GM12878 (cell line): Measurements from ENCODE around the gene FYTTD1. TPM values are rescaled to one million over a fixed set of nuclear protein-coding genes. Genes with fewer than 3 reads are reported as not detected.

Experiments
- ATAC-seq: fragments of 200-7000 bp; cut with Tn5 transposase; 3 replicates; pipeline ENCODE4 v1.9.1; 2020; ENCODE audit warnings: mild to moderate bottlenecking, moderate library complexity
- BruUV-seq: library from RNA; stranded (reverse); fragments of 400-500 nt; replicated peaks from 2 replicates; lab custom pipeline; 2021; lab: Mats Ljungman, UMichigan
- CTCF ChIA-PET: fragments of 300-600 bp; sonication (Branson Sonifier 250); formaldehyde crosslinking; extraction: SDS; loops from one replicate; lab custom pipeline; 2021; ENCODE audit warnings: inconsistent platforms; lab: Yijun Ruan, JAX
- POLR2A ChIA-PET: fragments of 350-600 bp; formaldehyde crosslinking; extraction: SDS; loops from one replicate; lab custom pipeline; 2021; ENCODE audit warnings: inconsistent platforms; lab: Charles Lee
- RAD21 ChIA-PET: fragments of 300-600 bp; sonication (Branson Sonifier 250); formaldehyde crosslinking; loops from one replicate; lab custom pipeline; 2023; ENCODE audit warnings: antibody characterized with exemption; ENCODE audit not compliant: unreplicated experiment; lab: Charles Lee
- SMC1A ChIA-PET: fragments of 300-600 bp; sonication (Branson Sonifier 250); formaldehyde crosslinking; loops from one replicate; lab custom pipeline; 2023; ENCODE audit not compliant: unreplicated experiment, uncharacterized antibody; lab: Charles Lee
- DNase-seq: peaks from one replicate; pipeline ENCODE4 v3.0.0-alpha.2; 2011; ENCODE audit warnings: low read depth, low spot score
- FAIRE-seq: peaks from 3 replicates; lab custom pipeline; 2011; peaks lifted over from hg19 to GRCh38; lab: Jason Lieb, UNC
- H2AFZ ChIP-seq: 2 replicates; pipeline ENCODE4 v1.6.0; 2011; ENCODE audit warnings: low read depth, low read length, control low read depth; ENCODE audit not compliant: control insufficient read depth
- H3K27ac ChIP-seq: 2 replicates; pipeline ENCODE4 v1.5.1; 2011; ENCODE audit warnings: control low read depth; ENCODE audit not compliant: control insufficient read depth, insufficient read depth
- H3K27me3 ChIP-seq, 2 experiments: replicated peaks in 1 of 2; 2 replicates each; pipeline versions ENCODE4 v1.6.0 to v1.6.1; 2011; ENCODE audit warnings: low read length in 1 of 2; ENCODE audit not compliant: control insufficient read depth in 2 of 2, insufficient read depth in 2 of 2
- H3K36me3 ChIP-seq, 2 experiments: 2 replicates each; pipeline ENCODE4 v1.5.1; 2011; ENCODE audit warnings: low read length in 1 of 2; ENCODE audit not compliant: control insufficient read depth in 2 of 2, insufficient read depth in 2 of 2
- H3K4me1 ChIP-seq: 2 replicates; pipeline ENCODE4 v1.6.1; 2011; ENCODE audit warnings: mild to moderate bottlenecking, low read length, moderate library complexity, mixed read lengths; ENCODE audit not compliant: control insufficient read depth, insufficient read depth
- H3K4me2 ChIP-seq: 2 replicates; pipeline ENCODE4 v1.6.0; 2011; ENCODE audit warnings: control low read depth; ENCODE audit not compliant: control insufficient read depth, insufficient read depth
- H3K4me3 ChIP-seq: fragments of 200-600 bp; sonication (generic); 2 replicates; pipeline ENCODE4 v1.5.1; 2016
- H3K79me2 ChIP-seq: 2 replicates; pipeline ENCODE4 v1.6.0; 2011; ENCODE audit warnings: low read length; ENCODE audit not compliant: control insufficient read depth, insufficient read depth
- H3K9ac ChIP-seq: 2 replicates; pipeline ENCODE4 v1.8.0; 2011; ENCODE audit warnings: low read length, control low read depth, mixed read lengths; ENCODE audit not compliant: control insufficient read depth, insufficient read depth
- H3K9me3 ChIP-seq: replicated peaks from 3 replicates; pipeline ENCODE4 v1.5.1; 2011; ENCODE audit warnings: mild to moderate bottlenecking, low read length; ENCODE audit not compliant: control insufficient read depth, insufficient read depth
- H4K20me1 ChIP-seq: 2 replicates; pipeline ENCODE4 v1.6.0; 2011; ENCODE audit not compliant: control insufficient read depth, insufficient read depth
- ATF3 ChIP-seq: IDR thresholded peaks from 2 replicates; pipeline ENCODE4 v1.6.1; 2011; ENCODE audit warnings: low read depth, mild to moderate bottlenecking, low read length, moderate library complexity, borderline replicate concordance; ENCODE audit errors: extremely low read depth
- CEBPB ChIP-seq, 2 experiments: fragments of 150-350 bp in 1 of 2; IDR thresholded peaks; 2 replicates each; pipeline ENCODE4 v1.6.1; 2012 to 2014; ENCODE audit warnings: low read depth in 2 of 2, low read length in 2 of 2, borderline replicate concordance in 1 of 2, inconsistent platforms in 1 of 2
- HDAC2 ChIP-seq: fragments of 200-600 bp; sonication (generic); IDR thresholded peaks from 2 replicates; pipeline ENCODE4 v1.6.1; 2017
- HDGF ChIP-seq: fragments of 450-650 bp; IDR thresholded peaks from 2 replicates; pipeline ENCODE4 v1.6.1; 2016; ENCODE audit warnings: antibody characterized with exemption
- IKZF1 ChIP-seq: fragments of 450-650 bp; conservative IDR thresholded peaks from 2 replicates; pipeline ENCODE4 v1.6.1; 2017; ENCODE audit warnings: antibody characterized with exemption, mild to moderate bottlenecking
- NKRF ChIP-seq: fragments of 450-650 bp; conservative IDR thresholded peaks from 2 replicates; pipeline ENCODE4 v1.6.1; 2017; ENCODE audit warnings: mild to moderate bottlenecking, moderate library complexity
- POLR2AphosphoS5 ChIP-seq: IDR thresholded peaks from 2 replicates; pipeline ENCODE4 v1.6.1; 2011; ENCODE audit warnings: mild to moderate bottlenecking, low read length, inconsistent platforms
- POU2F2 ChIP-seq: IDR thresholded peaks from 3 replicates; pipeline ENCODE4 v1.6.1; 2011; ENCODE audit warnings: low read depth, mild to moderate bottlenecking, low read length, borderline replicate concordance
- TARDBP ChIP-seq: IDR thresholded peaks from 2 replicates; pipeline ENCODE4 v1.6.1; 2016; ENCODE audit warnings: borderline replicate concordance
- TBL1XR1 ChIP-seq: IDR thresholded peaks from 2 replicates; pipeline ENCODE4 v1.6.1; 2012; ENCODE audit warnings: low read depth, low read length, improper control_type of control experiment
- ZBTB40 ChIP-seq: fragments of 450-650 bp; IDR thresholded peaks from 2 replicates; pipeline ENCODE4 v1.6.1; 2016; ENCODE audit warnings: mild to moderate bottlenecking, moderate library complexity, borderline replicate concordance
- ZNF687 ChIP-seq: fragments of 450-650 bp; IDR thresholded peaks from 2 replicates; pipeline ENCODE4 v1.6.1; 2017; ENCODE audit warnings: mild to moderate bottlenecking, moderate library complexity
- WGBS: methylation state at CpG from one replicate; pipeline ENCODE4 v1.1.6; 2016; ENCODE audit warnings: low lambda C conversion rate; ENCODE audit not compliant: insufficient replicate concordance, insufficient coverage; ENCODE audit errors: missing lambda C conversion rate; 5-methylcytosine and 5-hydroxymethylcytosine counted together
- in situ Hi-C: fragments of 300-500 bp; cut with MboI; formaldehyde crosslinking; loops from 9 replicates; pipeline ENCODE4 v1.14.3; 2018; ENCODE audit warnings: mixed read lengths
- intact Hi-C: fragments of 100-400 bp; cut with micrococcal nuclease; formaldehyde crosslinking; loops from one replicate; pipeline ENCODE4 v1.14.2; 2022; ENCODE audit not compliant: unreplicated experiment
- polyA plus RNA-seq, 11 experiments: library from polyadenylated mRNA; depleted of rRNA in 4 of 11; unstranded in 6 of 11; stranded (reverse) in 5 of 11; fragments of >200 nt; fragmentation: Nextera tagmentation in 4 of 11; fragmentation: Illumina TruSeq in 1 of 11; extraction: Ambion mirVana in 4 of 11; extraction: Trizol in 1 of 11; gene quantifications; 1 replicate in 1 of 11; 2 replicates in 10 of 11; pipeline versions ENCODE4 v1.2.1 to v1.2.3, GENCODE V29; 2011 to 2016; ENCODE audit warnings: inconsistent platforms in 2 of 11, missing spikeins in 2 of 11, low read depth in 1 of 11
- total RNA-seq, 4 experiments: library from RNA; depleted of rRNA in 3 of 4; stranded (reverse); fragments of >200 nt in 3 of 4; fragmentation: Illumina TruSeq in 1 of 4; extraction: Trizol in 1 of 4; gene quantifications; 2 replicates each; pipeline versions ENCODE4 v1.2.1 to v1.2.3, GENCODE V29; 2013 to 2021
- TF ChIP-seq, protein P1 (sequence below): IDR thresholded peaks from 2 replicates; pipeline ENCODE4 v1.6.1; 2012; ENCODE audit warnings: low read depth, low read length, improper control_type of control experiment

The FYTTD1 gene
- total and polyA plus RNA-seq, 10 of the 15 experiments (the other 5 are each of a cell fraction or from before 2014, with no cell fraction given): 25.5 to 101 (median 59.4) TPM

DNA sequence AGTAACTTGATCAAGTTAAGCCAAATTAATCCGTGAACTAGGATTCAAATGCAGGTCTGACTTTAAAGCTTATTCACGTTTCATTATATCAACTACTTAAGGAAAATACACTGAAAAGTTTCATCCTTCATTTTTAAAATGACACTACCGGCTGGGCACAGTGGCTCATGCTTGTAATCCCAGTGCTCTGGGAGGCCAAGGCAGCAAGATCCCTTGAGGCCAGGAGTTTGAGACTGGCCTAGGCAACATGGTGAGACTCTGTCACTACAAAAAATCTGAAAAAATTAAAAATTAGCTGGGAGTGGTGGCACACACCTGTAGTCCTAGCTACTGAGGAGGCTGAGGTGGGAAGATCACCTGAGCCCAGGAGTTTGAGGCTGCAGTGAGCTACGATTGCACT, 16.6 kb upstream of the FYTTD1 start:
- H3K4me1 ChIP-seq: peaks cover 23% of the 10 kb centered on the region
- ChIA-PET RAD21 (interaction anchor here (0.6 to 4.6 kb wide), 8 partner anchors 9 to 63 kb away, joined by 3 to 57 read pairs (median 3); partner anchors contain the start of gene FYTTD1), SMC1A (interaction anchor here (0.7 to 4.9 kb wide), 8 partner anchors 9 to 68 kb away, joined by 3 to 127 read pairs (median 4); partner anchors contain the start of gene FYTTD1), CTCF (interaction anchor here (0.9 to 5.4 kb wide), 6 partner anchors 8 to 69 kb away, joined by 3 to 37 read pairs (median 4); no protein-coding TSS in a partner anchor), POLR2A (interaction anchor here (0.8 to 5.0 kb wide), 6 partner anchors 7 to 20 kb away, joined by 3 to 72 read pairs (median 10); no protein-coding TSS in a partner anchor)
- H2AFZ ChIP-seq: no peak overlapping the region
- ATAC-seq: no peak
- H3K9me3 ChIP-seq: no peaks in the 10 kb centered on the region; the same call in 2 of the 3 replicates
- intact Hi-C loops: no loop called here
- H3K4me2 ChIP-seq: peak overlapping the region; percentile 9
- H3K9ac ChIP-seq: no peak overlapping the region
- no peak for FAIRE-seq
- no peak for DNase-seq
- in situ Hi-C loops: no loop called here
- peak overlapping the region; percentile 62 for H3K4me3 ChIP-seq
- no TSS peak for BruUV-seq
- peaks cover 0 to 6% of the 10 kb centered on the region in 2 experiments; a peak in 2 of 4 replicates for H3K36me3 ChIP-seq
- H3K79me2 ChIP-seq: peaks cover 79% of the 10 kb centered on the region
- H3K27me3 ChIP-seq: no peaks in the 10 kb centered on the region
- H3K27ac ChIP-seq: peak overlapping the region; percentile 95
- WGBS: 97% methylated on average over 4 of the region's 4 CpGs
- no peaks in the 10 kb centered on the region for H4K20me1 ChIP-seq
- TF ChIP-seq HDAC2 (no peak), TARDBP (no peak), POLR2AphosphoS5 (no peak), ATF3 (no peak), POU2F2 (no peak), IKZF1 (no peak), ZBTB40 (no peak), TBL1XR1 (no peak), NKRF (no peak), HDGF (no peak), CEBPB (IDR thresholded peaks at IDR 0.05; ENCODE audit: borderline replicate concordance in 1 of 2, low read depth in 2 of 2, low read length in 2 of 2) (no peak), ZNF687 (no peak)
- TF ChIP-seq, protein P1, sequence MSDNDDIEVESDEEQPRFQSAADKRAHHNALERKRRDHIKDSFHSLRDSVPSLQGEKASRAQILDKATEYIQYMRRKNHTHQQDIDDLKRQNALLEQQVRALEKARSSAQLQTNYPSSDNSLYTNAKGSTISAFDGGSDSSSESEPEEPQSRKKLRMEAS: no peak
